HG03097 (cell line): ENCODE data around the gene USP16.
"Not testable (repeated sequence)": the region's sequence is repeated elsewhere in the genome, so short reads cannot be mapped to it uniquely, and the experiment has no call there.

ENCODE experiments used
- ATAC-seq: cut with Tn5 transposase; IDR thresholded peaks from one replicate; pipeline ENCODE4 v1.9.1; 2021; ENCODE audit not compliant: unreplicated experiment, low FRiP score

The USP16 gene

GRCh38 chr21:29030909-29031308, 6.4 kb downstream of the USP16 start:
- no peak for ATAC-seq

- no peak for ATAC-seq
These were observed 8.8 kb downstream of the USP16 start for GRCh38 chr21:29033301-29033700.

GRCh38 chr21:29033871-29034270, 9.4 kb downstream of the USP16 start:
- ATAC-seq = no peak

- no peak for ATAC-seq
These were observed 10.2 kb downstream of the USP16 start for GRCh38 chr21:29034678-29035077.

GRCh38 chr21:29052224-29052623, 27.8 kb downstream of the USP16 start:
- no peak for ATAC-seq

- no peak for ATAC-seq
These were observed 28.6 kb downstream of the USP16 start for GRCh38 chr21:29053011-29053553.

- no peak for ATAC-seq
These were observed 29.2 kb downstream of the USP16 start for GRCh38 chr21:29053656-29054055.

GRCh38 chr21:29055080-29055479, 30.6 kb downstream of the USP16 start:
- no peak for ATAC-seq

- no peak for ATAC-seq
These were observed 31.5 kb downstream of the USP16 start for GRCh38 chr21:29056005-29056404.

- no peak for ATAC-seq
These were observed 32.1 kb downstream of the USP16 start for GRCh38 chr21:29056538-29057050.

GRCh38 chr21:29064850-29065481, 40.5 kb downstream of the USP16 start:
- peak; percentile 84 for ATAC-seq

GRCh38 chr21:29072873-29073221, 48.4 kb downstream of the USP16 start:
- ATAC-seq = no peak

- peak; percentile 89 for ATAC-seq
These were observed 48.9 kb downstream of the USP16 start, which contains the start of gene CCT8 for GRCh38 chr21:29073222-29074006. Gene CCT8 (minus strand): TSS chr21:29073648. CDS start chr21:29073590, 58 bp downstream.

GRCh38 chr21:29074007-29074376, 49.5 kb downstream of the USP16 start:
- ATAC-seq = peak; percentile 7

GRCh38 chr21:29074783-29075182, 50.3 kb downstream of the USP16 start:
- ATAC-seq = no peak

- ATAC-seq = no peak
These were observed 51.4 kb downstream of the USP16 start for GRCh38 chr21:29075706-29076466.

- not testable (repeated sequence) for ATAC-seq
These were observed 52.5 kb downstream of the USP16 start for GRCh38 chr21:29076731-29077640.

GRCh38 chr21:29077651-29078090, 53.2 kb downstream of the USP16 start:
- ATAC-seq = no peak

- peak; percentile 35 for ATAC-seq
These were observed 54.6 kb downstream of the USP16 start for GRCh38 chr21:29078869-29079767.
